NCI-H2029 (cell line): Measurements from ENCODE around the gene MAP4K1.
"Not testable (repeated sequence)": the region's sequence is repeated elsewhere in the genome, so short reads cannot be mapped to it uniquely, and the experiment has no call there.

ENCODE experiments used
- DNase-seq: peaks from one replicate; lab custom pipeline; 2025; lab: John Stamatoyannopoulos, UW

The MAP4K1 gene

DNA sequence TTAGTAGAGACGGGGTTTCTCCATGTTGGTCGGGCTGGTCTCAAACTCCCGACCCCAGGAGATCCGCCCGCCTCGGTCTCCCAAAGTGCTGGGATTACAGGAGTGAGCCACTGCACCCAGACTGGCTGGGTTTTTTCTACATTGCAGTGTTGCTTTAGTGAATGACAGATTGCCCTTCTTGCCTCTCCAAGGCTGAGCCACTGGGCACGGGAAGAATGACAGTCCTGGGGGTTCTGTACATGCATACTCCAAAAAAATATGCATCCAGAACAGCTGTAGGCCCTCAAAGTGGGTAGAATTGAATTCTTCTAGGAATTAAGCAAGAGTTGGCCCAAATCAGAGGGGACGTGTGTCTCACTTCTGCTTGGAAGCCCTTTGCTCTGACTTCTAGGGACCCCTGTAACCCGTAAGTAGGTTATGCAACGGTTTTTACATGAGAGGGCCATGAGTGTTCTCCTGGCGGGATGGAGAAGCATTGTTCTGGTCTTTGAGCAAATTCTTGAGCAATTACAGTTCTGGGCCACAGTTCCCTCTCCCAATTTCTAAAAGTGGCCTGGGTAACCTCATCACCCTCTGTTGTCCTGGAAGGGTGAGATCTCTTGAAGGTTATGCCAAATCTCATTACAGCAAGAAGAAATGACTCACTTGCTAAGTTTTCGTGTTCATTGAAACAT, 33.3 kb upstream of the MAP4K1 start:
- no peak for DNase-seq

GRCh38 chr19:38650172-38650775, 32.5 kb upstream of the MAP4K1 start:
- peak; percentile 32 for DNase-seq

DNA sequence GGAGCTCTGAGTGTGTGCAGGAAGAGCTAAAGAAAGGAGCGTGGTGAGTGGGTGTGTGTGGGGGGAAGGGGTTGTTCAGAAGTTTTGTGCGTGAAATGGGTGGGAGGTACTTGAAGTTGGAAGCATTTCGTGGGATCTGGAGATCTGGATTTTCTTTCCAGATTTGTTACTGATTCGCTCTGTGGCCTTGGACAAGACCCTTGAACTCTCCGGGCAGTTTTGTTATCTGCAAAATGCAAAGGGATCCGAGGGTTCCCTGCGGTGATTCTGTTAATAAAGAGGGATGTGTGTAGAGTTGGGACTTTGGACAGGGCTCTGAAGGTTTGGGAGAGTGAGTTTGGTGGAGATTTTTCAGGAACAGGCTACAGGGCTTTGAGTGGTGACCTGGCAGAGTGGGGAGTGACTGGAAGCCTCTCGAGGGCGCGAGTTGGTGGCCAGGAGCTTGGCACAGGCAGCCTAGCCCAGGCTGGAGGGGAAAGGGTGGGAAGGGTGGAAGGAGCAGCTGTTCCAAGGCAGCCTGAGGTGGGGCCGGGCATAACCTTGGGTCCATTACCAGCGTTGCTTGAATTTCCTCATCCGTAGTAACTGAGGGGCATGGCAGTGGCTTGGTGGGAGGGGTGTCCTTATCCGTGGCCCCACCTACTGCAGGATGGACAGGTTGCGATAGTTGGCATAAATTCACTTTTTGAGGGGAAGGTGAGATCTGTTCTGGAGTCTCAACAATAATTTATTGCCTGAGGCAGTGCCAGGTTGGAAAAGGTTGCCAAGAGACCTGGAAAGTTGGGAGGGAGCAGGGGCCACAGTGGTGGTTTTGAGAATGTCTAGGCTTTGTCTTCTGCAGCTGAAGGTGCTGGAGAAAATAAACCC, 31.8 kb upstream of the MAP4K1 start:
- peak; percentile 84 for DNase-seq

DNA sequence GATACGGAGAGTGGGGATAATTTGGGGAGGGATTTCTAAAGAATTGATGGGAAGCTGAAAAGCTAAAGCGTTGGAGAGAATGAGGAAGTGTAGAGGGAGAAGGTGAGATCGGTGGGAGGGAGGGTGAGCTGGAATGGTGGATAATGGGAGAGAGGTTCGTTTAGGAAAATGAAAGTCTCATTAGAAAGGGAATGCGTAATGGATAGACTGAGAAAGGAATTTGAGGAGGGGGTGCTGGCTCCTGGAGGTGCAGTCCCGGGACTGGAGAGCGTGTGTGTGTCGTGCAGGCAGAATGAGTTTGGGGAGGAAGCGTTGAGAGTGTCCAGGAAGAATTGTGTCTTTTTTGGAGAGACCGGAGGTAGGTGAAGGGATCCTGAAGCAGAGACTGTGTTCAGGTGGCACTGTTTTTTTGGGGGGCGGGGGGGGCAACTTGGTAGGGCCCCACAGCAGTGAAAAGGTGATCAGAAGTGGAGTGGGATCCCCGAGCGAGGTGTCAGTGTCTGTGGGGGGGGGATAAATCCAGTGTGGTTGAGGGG, 31.1 kb upstream of the MAP4K1 start:
- no peak for DNase-seq

DNA sequence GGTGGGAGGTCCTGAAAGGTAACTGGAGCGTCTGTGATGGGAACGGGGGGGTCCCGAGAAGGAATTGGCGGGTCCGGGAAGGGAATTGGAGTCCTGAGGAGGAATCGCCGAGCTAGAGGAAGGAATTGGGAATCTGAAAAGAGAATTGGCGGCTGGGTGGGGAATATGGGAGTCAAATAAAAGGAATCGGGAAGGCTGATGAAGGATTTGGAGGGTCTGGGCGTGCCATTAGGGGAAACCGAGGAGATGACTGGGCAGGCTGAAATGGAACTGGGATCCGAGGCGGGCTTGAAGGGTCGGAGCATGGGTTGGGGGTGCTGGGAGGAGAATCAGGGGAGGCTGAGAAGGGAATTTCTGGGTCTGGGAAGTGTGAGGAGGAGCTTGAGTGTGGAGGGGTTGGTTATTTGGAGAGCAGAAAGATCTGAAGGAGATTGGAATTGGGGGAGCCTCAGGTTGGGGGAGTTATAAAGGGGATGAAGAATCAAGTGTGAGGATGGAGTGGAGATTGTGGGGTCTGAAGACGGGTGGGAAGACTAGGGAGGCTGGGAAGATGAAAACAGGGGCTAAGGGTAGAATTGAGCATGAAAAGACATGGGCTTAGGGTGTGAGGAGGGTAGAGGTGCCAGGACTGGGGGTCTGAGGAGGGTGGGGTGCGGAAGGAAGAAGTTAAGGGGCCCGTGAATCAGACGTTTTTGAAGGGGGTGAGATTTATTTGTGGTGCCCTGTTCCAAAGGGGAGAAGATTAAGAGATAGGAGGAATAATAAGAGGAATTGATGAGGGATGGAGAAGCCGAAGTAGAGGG, 30.4 kb upstream of the MAP4K1 start:
- no peak for DNase-seq

DNA sequence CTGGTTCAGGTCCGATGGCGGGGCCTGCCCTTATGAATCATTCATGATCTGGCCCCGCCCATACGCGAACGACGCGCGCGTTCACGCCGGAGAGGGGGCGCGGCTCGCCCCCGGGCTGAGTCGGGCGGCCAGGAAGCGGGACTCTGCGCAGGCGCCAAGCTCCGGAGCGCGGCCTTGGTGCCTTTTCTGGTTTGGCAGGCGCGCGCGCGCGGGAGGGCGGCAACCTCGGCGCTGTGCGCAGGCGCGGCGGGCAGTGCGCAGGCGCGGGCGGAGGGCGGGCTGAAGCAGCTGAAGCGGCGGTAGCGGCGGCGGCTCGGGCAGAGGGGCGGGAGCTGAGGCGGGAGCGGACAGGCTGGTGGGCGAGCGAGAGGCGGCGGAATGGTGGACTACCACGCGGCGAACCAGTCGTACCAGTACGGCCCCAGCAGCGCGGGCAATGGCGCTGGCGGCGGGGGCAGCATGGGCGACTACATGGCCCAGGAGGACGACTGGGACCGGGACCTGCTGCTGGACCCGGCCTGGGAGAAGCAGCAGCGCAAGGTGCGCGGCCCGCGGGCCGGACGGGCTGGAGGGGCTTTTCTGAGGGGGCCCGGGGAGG, 29.7 kb upstream of the MAP4K1 start, which contains the start of gene ACTN4:
Gene ACTN4, plus strand, starts transcription at position 282 of the 598 bp plus-strand sequence. Its CDS starts 97 bp downstream, at position 379.
- peak; percentile 97 for DNase-seq

DNA sequence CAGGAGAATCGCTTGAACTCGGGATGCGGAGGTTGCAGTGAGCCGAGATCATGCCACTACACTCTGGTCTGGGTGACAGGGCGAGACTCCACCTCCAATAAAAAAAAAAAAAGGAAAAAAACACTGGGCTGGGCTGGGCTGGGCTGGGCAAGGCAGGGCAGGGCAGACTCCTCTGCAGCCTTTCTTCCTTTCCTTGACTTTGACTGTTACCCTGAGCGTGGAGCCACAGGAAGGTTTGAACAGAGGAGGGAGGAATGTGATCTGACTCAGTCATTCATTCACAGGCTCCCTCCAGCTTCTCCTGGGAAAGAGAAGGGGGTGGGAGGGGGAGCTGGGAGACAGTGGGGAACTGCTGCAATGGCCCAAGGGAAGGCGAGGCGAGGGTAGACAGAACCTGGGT, 27.0 kb upstream of the MAP4K1 start:
- no peak for DNase-seq

- no peak for DNase-seq
These were observed 24.4 kb upstream of the MAP4K1 start for GRCh38 chr19:38642176-38642575.

DNA sequence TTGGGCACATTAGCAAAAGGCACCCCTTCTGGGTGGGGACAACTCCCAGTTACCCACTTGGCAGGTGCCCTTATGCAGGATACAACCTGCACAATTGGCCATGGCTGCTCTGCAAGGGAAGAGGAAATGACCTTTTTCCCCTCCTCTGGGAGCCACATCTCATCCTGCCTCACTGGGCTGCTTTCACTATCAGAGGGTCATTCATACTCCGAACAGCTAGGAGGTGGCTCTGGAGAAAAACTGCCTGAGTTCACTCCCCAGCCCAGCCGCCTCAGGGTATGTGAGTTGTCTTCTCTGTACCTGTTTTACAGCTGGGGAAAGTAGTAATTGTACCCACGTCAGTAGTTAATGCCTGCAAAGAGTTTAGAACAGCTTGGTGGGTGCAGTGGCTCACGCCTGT, 22.6 kb upstream of the MAP4K1 start:
- no peak for DNase-seq

DNA sequence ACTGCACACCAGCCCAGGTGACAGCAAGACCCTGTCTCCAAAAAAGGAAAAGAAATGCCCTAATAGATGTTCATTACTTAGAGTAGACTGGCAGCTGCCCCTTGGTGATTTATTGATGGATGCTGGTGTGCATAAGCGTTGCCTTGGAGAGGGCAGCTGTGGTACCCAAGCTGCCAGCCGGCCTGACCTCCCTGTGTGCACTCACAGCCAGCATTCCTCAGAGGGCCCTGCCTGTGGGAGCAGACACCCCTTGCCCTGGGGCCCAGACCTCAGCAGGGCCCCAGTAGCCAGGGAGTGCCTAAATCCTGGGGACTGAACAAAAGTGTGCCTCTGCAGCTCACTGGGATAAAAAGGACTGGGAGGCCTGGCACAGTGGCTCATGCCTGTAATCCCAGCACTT, 21.9 kb upstream of the MAP4K1 start:
- DNase-seq = no peak

- DNase-seq = no peak
These were observed 20.7 kb upstream of the MAP4K1 start for GRCh38 chr19:38638461-38638860.

DNA sequence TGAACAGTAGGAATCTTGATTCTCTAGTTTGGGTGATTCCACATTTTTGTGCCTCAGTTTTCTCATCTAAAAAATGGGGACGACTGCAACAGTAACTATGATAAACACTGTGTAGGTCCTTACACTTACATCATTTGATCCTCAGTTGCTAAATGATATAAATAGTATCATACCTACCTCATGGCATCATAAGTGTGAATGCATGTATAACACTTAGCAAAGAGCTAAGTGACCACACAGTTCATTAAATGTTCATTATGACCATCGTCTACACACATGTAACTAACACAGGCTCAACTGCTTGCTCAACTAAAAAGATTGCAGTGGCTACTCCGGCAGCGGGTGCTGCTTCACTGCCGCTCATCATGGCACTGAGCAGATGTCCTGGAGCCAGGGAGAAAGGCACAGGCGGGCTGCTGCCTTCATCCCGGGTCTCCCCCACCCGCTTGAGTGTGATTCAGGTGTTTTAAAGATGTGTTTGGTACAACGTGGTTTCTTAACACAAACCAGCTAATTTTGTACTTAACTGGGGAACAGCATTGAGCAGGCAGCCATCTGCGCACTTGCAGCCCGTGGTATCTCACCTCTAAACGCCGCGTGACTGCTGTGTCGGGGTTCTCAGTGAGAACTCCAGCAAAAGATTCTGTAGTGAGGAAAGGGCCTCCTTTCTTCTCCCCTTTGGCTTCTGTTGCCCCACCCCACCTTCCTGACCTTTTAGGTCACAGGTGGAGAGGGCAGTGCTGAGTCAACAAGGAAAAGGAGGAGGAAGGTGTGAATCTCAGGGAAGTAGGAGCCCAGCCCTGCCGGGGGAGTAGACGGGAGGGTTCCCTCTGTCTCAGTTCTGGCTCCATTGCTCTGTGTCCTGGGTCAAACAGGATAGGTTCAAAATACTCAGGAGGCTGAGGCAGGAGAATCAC, 18.0 kb upstream of the MAP4K1 start:
- no peak for DNase-seq

GRCh38 chr19:38634757-38635482, 17.2 kb upstream of the MAP4K1 start:
- DNase-seq = no peak

- no peak for DNase-seq
These were observed 14.9 kb upstream of the MAP4K1 start for GRCh38 chr19:38632476-38633213.

GRCh38 chr19:38631811-38632475, 14.2 kb upstream of the MAP4K1 start:
- DNase-seq = not testable (repeated sequence)

GRCh38 chr19:38631301-38631700, 13.5 kb upstream of the MAP4K1 start:
- DNase-seq = not testable (repeated sequence)

DNA sequence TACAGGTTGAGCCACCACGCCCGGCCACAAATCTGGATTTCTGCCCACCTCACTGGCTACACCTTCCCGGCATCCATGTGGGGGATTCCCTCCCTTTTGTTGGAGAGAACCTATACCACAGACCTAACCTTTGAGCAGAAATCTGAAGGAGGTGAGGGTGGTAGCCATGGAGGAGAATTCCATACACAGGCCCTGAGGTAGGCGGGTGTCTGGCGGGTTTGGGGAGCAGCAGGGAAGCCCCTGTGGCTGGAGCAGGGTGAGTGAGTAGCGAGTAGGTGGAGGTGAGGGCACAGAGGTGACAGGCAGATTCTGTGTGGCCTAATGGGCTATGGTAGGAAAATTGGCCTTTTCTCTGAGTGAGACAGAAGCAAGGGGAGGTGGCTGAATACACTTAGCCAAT, 11.8 kb upstream of the MAP4K1 start:
- DNase-seq = no peak

DNA sequence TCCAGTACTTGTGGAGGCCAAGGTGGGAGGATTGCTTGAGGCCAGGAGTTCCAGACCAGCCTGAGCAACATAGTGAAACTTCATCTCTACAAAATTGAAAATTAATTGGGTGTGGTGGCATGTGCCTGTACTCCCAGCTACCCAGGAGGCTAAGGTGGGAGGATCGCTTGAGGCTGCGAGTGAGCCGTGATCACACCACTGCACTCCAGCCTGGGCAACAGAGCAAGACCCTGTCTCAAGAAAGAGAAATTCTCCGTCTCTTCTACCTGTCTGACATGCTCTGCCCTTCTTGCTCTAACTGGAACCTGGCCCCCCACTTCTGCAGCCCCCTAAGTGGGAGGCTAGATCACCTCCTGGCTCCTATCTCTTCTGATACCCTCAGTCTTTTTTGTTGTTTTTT, 8.6 kb upstream of the MAP4K1 start:
- DNase-seq = no peak
